ENCODE measurements around the gene TOLLIP.

DNA sequence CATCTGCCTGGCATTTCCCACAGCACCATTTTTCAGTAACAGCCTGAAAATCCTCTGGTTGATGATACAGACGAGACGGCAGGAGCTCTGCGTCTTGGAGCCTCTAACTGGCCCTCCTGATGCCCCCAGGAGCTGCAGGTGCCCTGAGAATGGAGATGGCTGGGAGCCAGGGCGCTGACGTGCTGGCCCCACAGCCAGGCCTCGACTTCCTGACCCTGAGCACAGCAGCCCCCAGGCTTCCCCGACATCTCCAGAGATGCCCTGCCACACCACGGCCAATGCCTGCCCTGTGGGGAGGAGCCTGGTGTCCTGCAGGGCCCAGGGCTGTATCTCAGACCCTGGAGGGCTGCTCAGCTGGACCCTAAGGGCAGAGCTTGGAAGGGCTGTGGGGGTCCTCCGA, 21.5 kb downstream of the TOLLIP start:
- TF ChIP-seq, protein P1, sequence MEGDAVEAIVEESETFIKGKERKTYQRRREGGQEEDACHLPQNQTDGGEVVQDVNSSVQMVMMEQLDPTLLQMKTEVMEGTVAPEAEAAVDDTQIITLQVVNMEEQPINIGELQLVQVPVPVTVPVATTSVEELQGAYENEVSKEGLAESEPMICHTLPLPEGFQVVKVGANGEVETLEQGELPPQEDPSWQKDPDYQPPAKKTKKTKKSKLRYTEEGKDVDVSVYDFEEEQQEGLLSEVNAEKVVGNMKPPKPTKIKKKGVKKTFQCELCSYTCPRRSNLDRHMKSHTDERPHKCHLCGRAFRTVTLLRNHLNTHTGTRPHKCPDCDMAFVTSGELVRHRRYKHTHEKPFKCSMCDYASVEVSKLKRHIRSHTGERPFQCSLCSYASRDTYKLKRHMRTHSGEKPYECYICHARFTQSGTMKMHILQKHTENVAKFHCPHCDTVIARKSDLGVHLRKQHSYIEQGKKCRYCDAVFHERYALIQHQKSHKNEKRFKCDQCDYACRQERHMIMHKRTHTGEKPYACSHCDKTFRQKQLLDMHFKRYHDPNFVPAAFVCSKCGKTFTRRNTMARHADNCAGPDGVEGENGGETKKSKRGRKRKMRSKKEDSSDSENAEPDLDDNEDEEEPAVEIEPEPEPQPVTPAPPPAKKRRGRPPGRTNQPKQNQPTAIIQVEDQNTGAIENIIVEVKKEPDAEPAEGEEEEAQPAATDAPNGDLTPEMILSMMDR (IDR thresholded peaks at IDR 0.05; ENCODE audit: insufficient read depth, low read length) = no peak
- TF ChIP-seq POLR2AphosphoS5 (IDR thresholded peaks at IDR 0.05; ENCODE audit: low read depth) = no peak
- TF ChIP-seq GABPA (IDR thresholded peaks at IDR 0.05; ENCODE audit: low read depth) = no peak
- TF ChIP-seq, protein P2, sequence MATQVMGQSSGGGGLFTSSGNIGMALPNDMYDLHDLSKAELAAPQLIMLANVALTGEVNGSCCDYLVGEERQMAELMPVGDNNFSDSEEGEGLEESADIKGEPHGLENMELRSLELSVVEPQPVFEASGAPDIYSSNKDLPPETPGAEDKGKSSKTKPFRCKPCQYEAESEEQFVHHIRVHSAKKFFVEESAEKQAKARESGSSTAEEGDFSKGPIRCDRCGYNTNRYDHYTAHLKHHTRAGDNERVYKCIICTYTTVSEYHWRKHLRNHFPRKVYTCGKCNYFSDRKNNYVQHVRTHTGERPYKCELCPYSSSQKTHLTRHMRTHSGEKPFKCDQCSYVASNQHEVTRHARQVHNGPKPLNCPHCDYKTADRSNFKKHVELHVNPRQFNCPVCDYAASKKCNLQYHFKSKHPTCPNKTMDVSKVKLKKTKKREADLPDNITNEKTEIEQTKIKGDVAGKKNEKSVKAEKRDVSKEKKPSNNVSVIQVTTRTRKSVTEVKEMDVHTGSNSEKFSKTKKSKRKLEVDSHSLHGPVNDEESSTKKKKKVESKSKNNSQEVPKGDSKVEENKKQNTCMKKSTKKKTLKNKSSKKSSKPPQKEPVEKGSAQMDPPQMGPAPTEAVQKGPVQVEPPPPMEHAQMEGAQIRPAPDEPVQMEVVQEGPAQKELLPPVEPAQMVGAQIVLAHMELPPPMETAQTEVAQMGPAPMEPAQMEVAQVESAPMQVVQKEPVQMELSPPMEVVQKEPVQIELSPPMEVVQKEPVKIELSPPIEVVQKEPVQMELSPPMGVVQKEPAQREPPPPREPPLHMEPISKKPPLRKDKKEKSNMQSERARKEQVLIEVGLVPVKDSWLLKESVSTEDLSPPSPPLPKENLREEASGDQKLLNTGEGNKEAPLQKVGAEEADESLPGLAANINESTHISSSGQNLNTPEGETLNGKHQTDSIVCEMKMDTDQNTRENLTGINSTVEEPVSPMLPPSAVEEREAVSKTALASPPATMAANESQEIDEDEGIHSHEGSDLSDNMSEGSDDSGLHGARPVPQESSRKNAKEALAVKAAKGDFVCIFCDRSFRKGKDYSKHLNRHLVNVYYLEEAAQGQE (IDR thresholded peaks at IDR 0.05; ENCODE audit: insufficient replicate concordance, low read depth) = no peak
